CD1c-positive myeloid dendritic cell (primary cell): Measurements from ENCODE around the gene ANKRD34B.

Experiments used
- DNase-seq: peaks from one replicate; pipeline ENCODE4 v3.0.0-alpha.2; 2016; ENCODE audit errors: extremely low spot score

ANKRD34B gene

GRCh38 chr5:80569086-80569960 is 757 bp downstream of the ANKRD34B start:
- peak; percentile 10 for DNase-seq

GRCh38 chr5:80568251-80568650 is 1.8 kb downstream of the ANKRD34B start:
- DNase-seq, result no peak

- no peak for DNase-seq
Observed at GRCh38 chr5:80566711-80567259, 3.3 kb downstream of the ANKRD34B start.

GRCh38 chr5:80565330-80565729 is 4.8 kb downstream of the ANKRD34B start:
- no peak for DNase-seq

GRCh38 chr5:80559244-80559643 is 10.8 kb downstream of the ANKRD34B start:
- DNase-seq, result no peak

GRCh38 chr5:80555099-80555498 is 15.0 kb downstream of the ANKRD34B start:
- no peak for DNase-seq

- DNase-seq, result no peak
Observed at GRCh38 chr5:80554646-80555045, 15.4 kb downstream of the ANKRD34B start.

GRCh38 chr5:80541392-80541791 is 28.7 kb downstream of the ANKRD34B start:
- DNase-seq, result no peak

- no peak for DNase-seq
Observed at GRCh38 chr5:80540691-80541090, 29.4 kb downstream of the ANKRD34B start.

- DNase-seq, result no peak
Observed at GRCh38 chr5:80516826-80517225, 53.3 kb downstream of the ANKRD34B start.

GRCh38 chr5:80509362-80509761 is 60.7 kb downstream of the ANKRD34B start:
- no peak for DNase-seq

- no peak for DNase-seq
Observed at GRCh38 chr5:80508844-80509243, 61.2 kb downstream of the ANKRD34B start.

GRCh38 chr5:80507663-80508062 is 62.4 kb downstream of the ANKRD34B start:
- no peak for DNase-seq
